22Rv1 (cell line): ENCODE data around the gene UGT1A9.

Experiments used
- CTCF ChIP-seq: fragments of 450-650 bp; IDR thresholded peaks from 2 replicates; pipeline ENCODE4 v1.5.1; 2017; ENCODE audit warnings: mild to moderate bottlenecking
- ZFX ChIP-seq: fragments of 450-650 bp; IDR thresholded peaks from 2 replicates; pipeline ENCODE4 v1.6.1; 2017; ENCODE audit warnings: antibody characterized with exemption, borderline replicate concordance

- TF ChIP-seq CTCF: no peak
- TF ChIP-seq ZFX: no peak
Observed at GRCh38 chr2:233791883-233792329, 120.2 kb downstream of the UGT1A9 start.
